SK-N-SH (cell line): Measurements from ENCODE around the gene ASCL2. TPM values are rescaled to one million over a fixed set of nuclear protein-coding genes. Genes with fewer than 3 reads are reported as not detected.

ENCODE experiments used
- CTCF ChIA-PET: fragments of 300-600, 350-600 bp; formaldehyde crosslinking; extraction: SDS; loops from one replicate; lab custom pipeline; 2021; lab: Yijun Ruan, JAX
- POLR2A ChIA-PET: fragments of 350-600 bp; sonication (Branson Sonifier 250); formaldehyde crosslinking; extraction: SDS; loops from one replicate; lab custom pipeline; 2020; ENCODE audit warnings: antibody characterized with exemption, inconsistent platforms; lab: Yijun Ruan, JAX
- DNase-seq: peaks from one replicate; pipeline ENCODE4 v3.0.0; 2012
- H2AFZ ChIP-seq: fragments of 200-600 bp; sonication (generic); 2 replicates; pipeline ENCODE4 v1.8.1; 2016; ENCODE audit warnings: antibody characterized with exemption, mild to moderate bottlenecking, low read depth
- H3F3A ChIP-seq: fragments of 200-600 bp; sonication (generic); replicated peaks from 2 replicates; pipeline ENCODE3; 2016; ENCODE audit warnings: antibody characterized with exemption, mild to moderate bottlenecking; ENCODE audit not compliant: insufficient read depth
- H3K27ac ChIP-seq, 2 experiments: fragments of 200-500 bp in 1 of 2; fragments of 200-600 bp in 1 of 2; sonication (Bioruptor generic) in 1 of 2; sonication (generic), shearing (Covaris generic) in 1 of 2; 2 replicates each; pipeline versions ENCODE4 v1.5.1 to v1.6.1; 2014 to 2016; ENCODE audit warnings: low read depth in 2 of 2, inconsistent platforms in 1 of 2, low read length in 1 of 2, mild to moderate bottlenecking in 1 of 2, mixed read lengths in 1 of 2
- H3K27me3 ChIP-seq: fragments of 200-600 bp; sonication (generic), shearing (Covaris generic); 2 replicates; pipeline ENCODE4 v1.6.1; 2016; ENCODE audit warnings: mixed run types; ENCODE audit not compliant: insufficient read depth
- H3K36me3 ChIP-seq, 2 experiments: fragments of 200-500 bp in 1 of 2; fragments of 200-600 bp in 1 of 2; sonication (Bioruptor generic) in 1 of 2; sonication (generic) in 1 of 2; replicated peaks in 1 of 2; 2 replicates each; pipeline versions ENCODE3 to v1.5.1; 2014 to 2016; ENCODE audit warnings: low read length in 1 of 2, mild to moderate bottlenecking in 1 of 2; ENCODE audit not compliant: insufficient read depth in 2 of 2, control insufficient read depth in 1 of 2
- H3K4me1 ChIP-seq, 2 experiments: fragments of 200-500 bp in 1 of 2; fragments of 200-600 bp in 1 of 2; sonication (Bioruptor generic) in 1 of 2; sonication (generic), shearing (Covaris generic) in 1 of 2; 2 replicates each; pipeline versions ENCODE4 v1.5.1 to v1.6.1; 2014 to 2016; ENCODE audit warnings: low read depth in 1 of 2, low read length in 1 of 2, mixed run types in 1 of 2; ENCODE audit not compliant: insufficient read depth in 2 of 2, control insufficient read depth in 1 of 2
- H3K4me2 ChIP-seq: fragments of 200-600 bp; sonication (generic), shearing (Covaris generic); 2 replicates; pipeline ENCODE4 v1.6.1; 2017; ENCODE audit warnings: mixed run types
- H3K4me3 ChIP-seq, 2 experiments: fragments of 200-500 bp in 1 of 2; fragments of 200-600 bp in 1 of 2; sonication (Bioruptor generic) in 1 of 2; sonication (generic), shearing (Covaris generic) in 1 of 2; 2 replicates each; pipeline versions ENCODE4 v1.5.1 to v1.8.1; 2014 to 2016; ENCODE audit warnings: low read depth in 2 of 2, inconsistent platforms in 1 of 2, low read length in 1 of 2, mild to moderate bottlenecking in 1 of 2, mixed read lengths in 1 of 2, moderate library complexity in 1 of 2
- H3K79me2 ChIP-seq: fragments of 200-600 bp; sonication (generic); 2 replicates; pipeline ENCODE4 v1.8.1; 2017; ENCODE audit warnings: mild to moderate bottlenecking; ENCODE audit not compliant: insufficient read depth
- H3K9ac ChIP-seq: fragments of 200-600 bp; sonication (generic); 2 replicates; pipeline ENCODE4 v1.6.1; 2017; ENCODE audit warnings: mixed run types
- H3K9me2 ChIP-seq: fragments of 200-600 bp; sonication (generic); 2 replicates; pipeline ENCODE4 v1.6.1; 2017; ENCODE audit warnings: mixed run types
- H3K9me3 ChIP-seq: fragments of 200-600 bp; sonication (generic); 2 replicates; pipeline ENCODE4 v1.6.1; 2017; ENCODE audit warnings: mixed run types, mild to moderate bottlenecking, moderate library complexity
- H4K20me1 ChIP-seq: fragments of 200-600 bp; sonication (generic); 2 replicates; pipeline ENCODE4 v1.6.1; 2017; ENCODE audit warnings: mild to moderate bottlenecking, mixed run types; ENCODE audit not compliant: insufficient read depth
- CHD2 ChIP-seq: fragments of 150-350 bp; IDR thresholded peaks from 2 replicates; pipeline ENCODE4 v1.6.1; 2018; ENCODE audit warnings: low read length; ENCODE audit not compliant: partially characterized antibody
- EP300 ChIP-seq, 2 experiments: IDR thresholded peaks; 2 replicates each; pipeline versions ENCODE4 v1.4.0 to v1.6.1; 2012; ENCODE audit warnings: borderline replicate concordance in 1 of 2, low read depth in 1 of 2, low read length in 1 of 2
- FOSL2 ChIP-seq: IDR thresholded peaks from 2 replicates; pipeline ENCODE4 v1.4.0; 2012; ENCODE audit warnings: low read depth, mild to moderate bottlenecking, moderate library complexity, borderline replicate concordance
- FOXJ3 ChIP-seq: sonication (generic); formaldehyde crosslinking; IDR thresholded peaks from 2 replicates; pipeline ENCODE4 v1.5.1; 2020; ENCODE audit warnings: mild to moderate bottlenecking, missing genetic modification reagents
- IRF3 ChIP-seq: fragments of 150-350 bp; IDR thresholded peaks from 2 replicates; pipeline ENCODE4 v1.6.1; 2016; ENCODE audit warnings: mild to moderate bottlenecking, low read depth, low read length
- JUND ChIP-seq: IDR thresholded peaks from 2 replicates; pipeline ENCODE4 v1.4.0; 2012
- MXI1 ChIP-seq: IDR thresholded peaks from 2 replicates; pipeline ENCODE4 v1.6.1; 2012; ENCODE audit warnings: mild to moderate bottlenecking, low read depth, low read length, improper control_type of control experiment
- NFIC ChIP-seq: IDR thresholded peaks from 2 replicates; pipeline ENCODE4 v1.4.0; 2012; ENCODE audit warnings: borderline replicate concordance
- NRF1 ChIP-seq: IDR thresholded peaks from 2 replicates; pipeline ENCODE4 v1.6.1; 2012; ENCODE audit warnings: low read depth, mild to moderate bottlenecking, low read length
- RFX5 ChIP-seq: IDR thresholded peaks from 2 replicates; pipeline ENCODE4 v1.6.1; 2012; ENCODE audit warnings: mild to moderate bottlenecking, improper control_type of control experiment, low read length
- USF2 ChIP-seq: fragments of 150-350 bp; IDR thresholded peaks from 2 replicates; pipeline ENCODE4 v1.6.1; 2017; ENCODE audit warnings: antibody characterized with exemption, low read length, low read depth, borderline replicate concordance
- WGBS: methylation state at CpG from one replicate; pipeline ENCODE4 v1.1.6; 2017; ENCODE audit warnings: low lambda C conversion rate; 5-methylcytosine and 5-hydroxymethylcytosine counted together
- polyA plus RNA-seq, 3 experiments: library from polyadenylated mRNA; depleted of rRNA; stranded (reverse); fragments of >200 nt; gene quantifications; 2 replicates each; pipeline ENCODE4 v1.2.3, GENCODE V29; 2012
- TF ChIP-seq, protein P1 (sequence below): IDR thresholded peaks from 2 replicates; pipeline ENCODE4; 2012
- TF ChIP-seq, protein P2 (sequence below): fragments of 200-600 bp; sonication (generic); IDR thresholded peaks from 2 replicates; pipeline ENCODE4 v1.6.1; 2017; ENCODE audit warnings: antibody characterized with exemption, mild to moderate bottlenecking, moderate library complexity

ASCL2 gene
- polyA plus RNA-seq, 1 of the 3 experiments (the other 2 are of a cell fraction) = not detected

DNA sequence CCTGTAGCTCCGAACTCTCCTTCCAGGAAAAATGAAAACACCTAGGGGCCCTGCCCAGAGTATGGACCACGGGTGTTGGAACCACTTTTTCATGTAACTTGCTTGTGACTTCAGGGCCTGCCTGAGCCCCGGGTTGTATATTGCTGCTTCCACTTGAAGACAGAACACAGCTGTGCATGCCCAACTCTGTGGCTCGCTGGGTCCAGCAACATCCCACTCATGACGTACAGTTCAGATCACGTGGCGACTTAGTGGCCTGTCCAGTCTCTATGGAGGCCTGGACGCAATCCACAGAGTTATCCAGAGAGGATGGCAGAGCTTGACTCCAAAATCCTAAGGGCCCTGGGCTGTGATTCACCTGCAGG, 24.5 kb upstream of the ASCL2 start:
- Histone ChIP-seq H3F3A (no peaks in the 10 kb centered on the region), H3K9ac (no peak overlapping the region), H4K20me1 (no peaks in the 10 kb centered on the region), H3K9me3 (no peaks in the 10 kb centered on the region), H3K9me2 (no peaks in the 10 kb centered on the region), H3K4me1 (no peaks in the 10 kb centered on the region), H3K4me2 (no peak overlapping the region), H3K4me3 (no peak overlapping the region), H2AFZ (no peak overlapping the region), H3K27me3 (no peaks in the 10 kb centered on the region), H3K27ac (no peak overlapping the region), H3K79me2 (no peaks in the 10 kb centered on the region), H3K36me3 (no peaks in the 10 kb centered on the region)
- no peak for DNase-seq
- WGBS = 45% methylated on average over 6 of the region's 8 CpGs
- CTCF ChIA-PET = interaction anchor here (1.1 to 13.9 kb wide), 3 partner anchors 12 to 128 kb away, joined by 3 to 318 read pairs (median 7); partner anchors contain the start of gene TSSC4
- POLR2A ChIA-PET = no interaction called here
- TF ChIP-seq IRF3 (no peak), NRF1 (no peak), CHD2 (no peak), FOXJ3 (no peak), USF2 (no peak), NFIC (no peak), MXI1 (no peak), JUND (no peak), RFX5 (no peak), FOSL2 (no peak), EP300 (IDR thresholded peaks at IDR 0.05; ENCODE audit: borderline replicate concordance in 1 of 2, low read depth in 1 of 2, low read length in 1 of 2) (no peak)
- TF ChIP-seq, protein P1, sequence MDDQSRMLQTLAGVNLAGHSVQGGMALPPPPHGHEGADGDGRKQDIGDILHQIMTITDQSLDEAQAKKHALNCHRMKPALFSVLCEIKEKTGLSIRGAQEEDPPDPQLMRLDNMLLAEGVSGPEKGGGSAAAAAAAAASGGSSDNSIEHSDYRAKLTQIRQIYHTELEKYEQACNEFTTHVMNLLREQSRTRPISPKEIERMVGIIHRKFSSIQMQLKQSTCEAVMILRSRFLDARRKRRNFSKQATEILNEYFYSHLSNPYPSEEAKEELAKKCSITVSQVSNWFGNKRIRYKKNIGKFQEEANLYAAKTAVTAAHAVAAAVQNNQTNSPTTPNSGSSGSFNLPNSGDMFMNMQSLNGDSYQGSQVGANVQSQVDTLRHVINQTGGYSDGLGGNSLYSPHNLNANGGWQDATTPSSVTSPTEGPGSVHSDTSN = no peak
- TF ChIP-seq, protein P2, sequence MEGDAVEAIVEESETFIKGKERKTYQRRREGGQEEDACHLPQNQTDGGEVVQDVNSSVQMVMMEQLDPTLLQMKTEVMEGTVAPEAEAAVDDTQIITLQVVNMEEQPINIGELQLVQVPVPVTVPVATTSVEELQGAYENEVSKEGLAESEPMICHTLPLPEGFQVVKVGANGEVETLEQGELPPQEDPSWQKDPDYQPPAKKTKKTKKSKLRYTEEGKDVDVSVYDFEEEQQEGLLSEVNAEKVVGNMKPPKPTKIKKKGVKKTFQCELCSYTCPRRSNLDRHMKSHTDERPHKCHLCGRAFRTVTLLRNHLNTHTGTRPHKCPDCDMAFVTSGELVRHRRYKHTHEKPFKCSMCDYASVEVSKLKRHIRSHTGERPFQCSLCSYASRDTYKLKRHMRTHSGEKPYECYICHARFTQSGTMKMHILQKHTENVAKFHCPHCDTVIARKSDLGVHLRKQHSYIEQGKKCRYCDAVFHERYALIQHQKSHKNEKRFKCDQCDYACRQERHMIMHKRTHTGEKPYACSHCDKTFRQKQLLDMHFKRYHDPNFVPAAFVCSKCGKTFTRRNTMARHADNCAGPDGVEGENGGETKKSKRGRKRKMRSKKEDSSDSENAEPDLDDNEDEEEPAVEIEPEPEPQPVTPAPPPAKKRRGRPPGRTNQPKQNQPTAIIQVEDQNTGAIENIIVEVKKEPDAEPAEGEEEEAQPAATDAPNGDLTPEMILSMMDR = no peak
